ENCODE results near the gene CDH13. TPM values are rescaled to one million over a fixed set of nuclear protein-coding genes. Genes with fewer than 3 reads are reported as not detected.

The CDH13 gene
- total RNA-seq, 4 donors from 2014 or later = 5.8 to 36.7 (median 20.4) TPM

DNA sequence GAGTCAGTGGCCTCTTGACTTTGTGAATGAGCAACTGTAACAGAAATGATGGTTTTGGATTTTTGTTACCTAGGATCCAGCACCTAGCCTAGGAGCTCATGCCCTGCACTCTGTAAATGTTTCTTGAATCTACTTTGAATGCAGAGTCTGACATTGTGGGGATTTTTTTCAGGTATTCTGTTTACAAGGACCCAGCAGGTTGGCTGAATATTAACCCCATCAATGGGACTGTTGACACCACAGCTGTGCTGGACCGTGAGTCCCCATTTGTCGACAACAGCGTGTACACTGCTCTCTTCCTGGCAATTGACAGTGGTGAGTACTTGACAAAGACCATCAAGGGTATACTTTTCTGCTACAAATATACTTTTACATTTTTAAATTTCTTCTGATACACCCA, 1121.2 kb downstream of the CDH13 start:
- DNase-seq = no peak
- Histone ChIP-seq H3K4me1 (no peaks in the 10 kb centered on the region), H3K36me3 (no peaks in the 10 kb centered on the region), H3K27ac (no peak overlapping the region), H3K4me3 (no peak overlapping the region), H3K27me3 (no peaks in the 10 kb centered on the region), H3K9me3 (no peaks in the 10 kb centered on the region)
- intact Hi-C loops (cut with DNase I; ENCODE audit: low total_unique reads) = no loop called here
- no peak for ATAC-seq
- in situ Hi-C loops (cut with MboI; ENCODE audit: low sequenced_read_pairs in 4 of 4) = loop anchor here in 1 of 4 donors (25.0 kb wide), 1 partner anchor 111 kb away; no protein-coding TSS in a partner anchor
- TF ChIP-seq POLR2A (IDR thresholded peaks at IDR 0.05) = no peak

DNA sequence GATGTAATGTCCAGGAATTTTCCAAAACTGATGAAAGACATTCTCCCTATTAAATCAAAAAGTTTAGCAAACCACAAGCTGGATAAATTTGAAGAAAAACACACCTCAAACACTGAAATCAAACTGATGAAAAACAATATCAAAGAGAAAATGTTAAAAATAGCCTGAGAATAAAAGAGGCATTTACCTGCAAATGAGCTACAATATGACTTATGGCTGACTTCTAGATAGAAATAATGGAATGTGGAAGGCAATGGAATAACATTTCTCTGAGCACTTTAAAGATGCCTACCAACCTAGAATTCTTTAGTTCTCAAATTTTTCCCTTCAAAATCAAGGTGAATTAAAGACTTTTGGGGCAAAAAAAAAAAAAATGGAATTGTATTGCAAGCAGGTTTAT, 1128.6 kb downstream of the CDH13 start:
- Histone ChIP-seq H3K27ac (no peak overlapping the region), H3K36me3 (no peaks in the 10 kb centered on the region), H3K4me3 (no peak overlapping the region), H3K4me1 (no peaks in the 10 kb centered on the region), H3K27me3 (no peaks in the 10 kb centered on the region), H3K9me3 (no peaks in the 10 kb centered on the region)
- in situ Hi-C loops (cut with MboI; ENCODE audit: low sequenced_read_pairs in 4 of 4) (no loop called here), intact Hi-C loops (cut with DNase I; ENCODE audit: low total_unique reads) (no loop called here)
- ATAC-seq (no peak), DNase-seq (no peak)
- TF ChIP-seq POLR2A (IDR thresholded peaks at IDR 0.05) = no peak
- TF ChIP-seq, protein P1, sequence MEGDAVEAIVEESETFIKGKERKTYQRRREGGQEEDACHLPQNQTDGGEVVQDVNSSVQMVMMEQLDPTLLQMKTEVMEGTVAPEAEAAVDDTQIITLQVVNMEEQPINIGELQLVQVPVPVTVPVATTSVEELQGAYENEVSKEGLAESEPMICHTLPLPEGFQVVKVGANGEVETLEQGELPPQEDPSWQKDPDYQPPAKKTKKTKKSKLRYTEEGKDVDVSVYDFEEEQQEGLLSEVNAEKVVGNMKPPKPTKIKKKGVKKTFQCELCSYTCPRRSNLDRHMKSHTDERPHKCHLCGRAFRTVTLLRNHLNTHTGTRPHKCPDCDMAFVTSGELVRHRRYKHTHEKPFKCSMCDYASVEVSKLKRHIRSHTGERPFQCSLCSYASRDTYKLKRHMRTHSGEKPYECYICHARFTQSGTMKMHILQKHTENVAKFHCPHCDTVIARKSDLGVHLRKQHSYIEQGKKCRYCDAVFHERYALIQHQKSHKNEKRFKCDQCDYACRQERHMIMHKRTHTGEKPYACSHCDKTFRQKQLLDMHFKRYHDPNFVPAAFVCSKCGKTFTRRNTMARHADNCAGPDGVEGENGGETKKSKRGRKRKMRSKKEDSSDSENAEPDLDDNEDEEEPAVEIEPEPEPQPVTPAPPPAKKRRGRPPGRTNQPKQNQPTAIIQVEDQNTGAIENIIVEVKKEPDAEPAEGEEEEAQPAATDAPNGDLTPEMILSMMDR (IDR thresholded peaks at IDR 0.05 in 4 of 5, conservative IDR thresholded peaks at IDR 0.05 in 1 of 5) = no peak

DNA sequence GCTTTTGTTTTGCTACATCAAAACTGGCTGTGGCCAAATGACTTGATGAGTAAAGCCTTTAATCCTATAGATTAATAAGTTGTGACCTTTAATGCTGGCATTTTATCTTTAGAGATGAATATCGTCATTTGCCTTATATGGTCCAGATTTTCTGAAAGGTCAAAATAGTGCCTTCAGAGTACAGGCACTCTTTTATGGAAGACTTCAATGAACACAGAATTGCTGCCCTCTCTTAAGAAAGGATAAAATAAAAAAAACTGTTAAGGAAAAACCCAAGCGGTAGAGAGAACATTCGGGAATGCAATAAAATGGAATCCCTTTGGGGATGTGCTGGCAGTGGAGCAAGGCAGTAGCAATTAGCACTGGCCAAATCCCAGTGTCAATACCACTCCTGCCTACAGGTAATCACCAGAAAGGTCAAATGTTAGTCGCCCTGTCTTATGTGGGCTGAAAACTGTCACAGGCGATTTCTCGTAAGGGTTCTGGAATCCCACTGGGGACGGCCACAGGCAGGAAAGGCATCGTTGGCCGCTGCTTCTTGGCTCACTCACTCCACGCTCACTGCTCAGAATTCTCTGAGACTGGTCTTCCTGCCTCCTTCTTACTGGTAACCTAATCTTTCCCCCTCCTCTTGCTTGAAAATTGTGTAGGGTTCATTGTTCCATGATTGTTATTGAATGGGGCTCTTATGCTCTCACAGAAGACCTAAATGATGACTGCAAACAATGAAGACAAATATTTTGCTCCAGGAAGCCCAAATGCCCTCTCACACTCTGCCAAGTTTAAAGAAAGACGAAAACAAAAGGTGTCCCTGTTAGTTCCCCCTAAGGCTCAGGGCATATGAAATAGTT, 1135.6 kb downstream of the CDH13 start:
- no peaks in the 10 kb centered on the region for H3K36me3 ChIP-seq

DNA sequence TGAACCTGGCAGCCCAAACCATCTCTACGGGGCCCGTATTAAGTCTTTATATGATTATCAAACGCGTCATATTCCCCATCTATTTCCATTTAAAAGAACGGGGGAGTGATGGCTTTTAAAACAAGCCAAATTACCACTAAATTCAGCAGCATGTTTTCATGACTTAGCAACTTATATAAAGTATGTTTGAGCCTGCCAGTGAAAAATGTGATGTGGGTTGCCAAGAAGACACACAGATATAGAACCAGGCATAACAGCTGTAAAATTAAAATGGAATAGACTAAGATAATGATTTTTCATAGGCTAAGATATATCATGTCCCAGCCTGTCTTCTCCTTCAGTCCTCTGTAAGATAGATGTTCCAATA, 1136.2 kb downstream of the CDH13 start:
- no peaks in the 10 kb centered on the region for H3K36me3 ChIP-seq
- no peak overlapping the region for H3K27ac ChIP-seq
- DNase-seq = no peak
- in situ Hi-C loops (cut with MboI; ENCODE audit: low sequenced_read_pairs in 4 of 4) (no loop called here), intact Hi-C loops (cut with DNase I; ENCODE audit: low total_unique reads) (no loop called here)
- TF ChIP-seq, protein P1 (IDR thresholded peaks at IDR 0.05 in 4 of 5, conservative IDR thresholded peaks at IDR 0.05 in 1 of 5) = no peak
- TF ChIP-seq POLR2A (IDR thresholded peaks at IDR 0.05) = no peak
- no peak for ATAC-seq
- H3K4me3 ChIP-seq = no peak overlapping the region
- no peaks in the 10 kb centered on the region for H3K9me3 ChIP-seq
- H3K27me3 ChIP-seq = no peaks in the 10 kb centered on the region
- no peaks in the 10 kb centered on the region for H3K4me1 ChIP-seq

More for the DNA sequence above, 1135.6 kb downstream of the CDH13 start:
- Histone ChIP-seq H3K4me3 (no peak overlapping the region), H3K27me3 (no peaks in the 10 kb centered on the region), H3K27ac (no peak overlapping the region), H3K4me1 (no peaks in the 10 kb centered on the region), H3K9me3 (no peaks in the 10 kb centered on the region)
- ATAC-seq = no peak
- no peak for DNase-seq
- intact Hi-C loops (cut with DNase I; ENCODE audit: low total_unique reads) = no loop called here
- TF ChIP-seq, protein P1 (IDR thresholded peaks at IDR 0.05 in 4 of 5, conservative IDR thresholded peaks at IDR 0.05 in 1 of 5) = no peak
- no peak for TF ChIP-seq POLR2A (IDR thresholded peaks at IDR 0.05)
- in situ Hi-C loops (cut with MboI; ENCODE audit: low sequenced_read_pairs in 4 of 4) = no loop called here

DNA sequence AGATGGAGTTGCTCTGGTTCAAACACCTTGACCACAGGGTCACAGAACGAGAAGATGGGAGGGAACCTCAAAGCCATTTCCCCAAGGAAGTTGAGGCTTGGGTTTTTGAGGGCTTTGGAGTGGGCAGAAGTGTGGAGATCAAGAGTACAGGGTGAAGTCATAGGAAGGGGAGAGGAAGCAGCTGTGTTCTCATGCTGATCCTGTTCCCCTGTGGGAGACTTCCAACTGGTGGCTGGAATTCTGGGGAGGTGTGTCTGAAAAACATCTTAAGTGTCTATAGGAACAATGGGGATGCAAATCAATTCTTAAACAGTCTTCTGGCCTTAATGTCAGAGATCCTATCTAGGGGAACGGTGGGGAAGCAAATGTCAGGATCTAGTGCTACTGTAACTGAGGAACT, 1142.2 kb downstream of the CDH13 start:
- ATAC-seq (no peak), DNase-seq (no peak)
- no peaks in the 10 kb centered on the region for H3K9me3 ChIP-seq
- intact Hi-C loops (cut with DNase I; ENCODE audit: low total_unique reads) (no loop called here), in situ Hi-C loops (cut with MboI; ENCODE audit: low sequenced_read_pairs in 4 of 4) (no loop called here)
- peaks cover 0 to 15% of the 10 kb centered on the region in 2 donors for H3K4me1 ChIP-seq
- H3K27me3 ChIP-seq = no peaks in the 10 kb centered on the region
- no peak overlapping the region for H3K27ac ChIP-seq
- TF ChIP-seq POLR2A (IDR thresholded peaks at IDR 0.05) = no peak
- TF ChIP-seq, protein P1 (IDR thresholded peaks at IDR 0.05 in 4 of 5, conservative IDR thresholded peaks at IDR 0.05 in 1 of 5) = no peak
- no peak overlapping the region for H3K4me3 ChIP-seq
- H3K36me3 ChIP-seq = no peaks in the 10 kb centered on the region
